GM10847 (cell line): ENCODE measurements around the gene EXOC2.

ENCODE experiments used
- POLR2A ChIP-seq: IDR thresholded peaks from 2 replicates; pipeline ENCODE4 v1.6.1; 2011; ENCODE audit not compliant: insufficient read length; ENCODE audit errors: extremely low read depth

Gene EXOC2

DNA sequence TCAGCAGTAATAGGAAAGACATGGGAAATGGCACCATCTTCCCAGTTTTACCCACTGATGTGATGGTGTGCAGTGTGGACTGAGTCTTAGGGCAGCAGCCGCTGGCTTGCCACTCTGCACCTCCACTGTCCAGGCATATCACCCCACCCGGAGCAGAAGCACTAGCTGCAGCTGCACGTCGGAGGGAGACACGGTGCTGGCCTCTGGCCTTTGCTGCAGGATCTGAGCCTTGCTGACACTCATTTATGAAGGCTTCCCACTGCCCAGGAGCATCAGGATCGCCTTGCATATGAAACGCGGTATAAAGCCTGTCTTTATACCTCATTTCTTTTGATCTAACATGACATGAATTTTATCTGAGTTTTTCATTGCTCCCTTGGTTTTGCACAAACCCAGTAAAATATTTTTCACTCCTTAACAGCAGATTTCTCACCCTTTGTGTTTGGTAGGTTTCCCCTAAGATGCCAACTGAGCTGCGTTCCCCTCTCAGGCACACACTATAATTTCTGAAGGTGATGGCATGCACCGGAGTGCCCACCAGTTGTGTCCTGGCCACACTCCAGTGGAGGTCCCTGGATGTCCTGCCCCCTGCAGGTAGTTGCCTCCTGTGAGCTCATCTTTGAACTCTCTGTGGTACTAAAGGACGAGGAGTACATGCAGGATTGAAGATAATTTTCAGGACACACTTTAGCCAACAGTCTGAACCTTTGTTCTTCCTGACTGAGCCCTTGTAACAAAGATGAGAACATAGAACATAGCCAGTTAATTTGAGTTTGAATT lies 9.0 kb upstream of the EXOC2 start:
- no peak for TF ChIP-seq POLR2A

DNA sequence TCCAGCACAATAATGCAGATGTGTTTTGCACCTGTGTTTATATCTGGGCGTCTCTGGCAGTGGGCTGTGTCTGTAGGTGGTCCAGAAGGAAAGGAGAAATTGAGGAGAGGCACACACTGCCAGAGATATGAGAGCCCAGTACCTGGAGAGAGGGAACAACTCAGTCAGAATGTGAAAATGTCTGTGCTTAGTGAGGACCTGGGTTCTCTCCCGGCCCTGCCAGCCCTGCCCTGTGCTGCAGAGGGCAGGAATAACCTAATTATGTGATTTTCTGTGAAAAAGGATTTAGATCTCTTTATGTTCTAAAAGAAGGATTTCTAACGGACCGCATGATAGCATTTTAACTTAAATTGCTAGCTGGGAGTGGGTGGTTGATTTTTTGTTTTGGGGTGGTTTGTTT lies 8.3 kb upstream of the EXOC2 start:
- no peak for TF ChIP-seq POLR2A

DNA sequence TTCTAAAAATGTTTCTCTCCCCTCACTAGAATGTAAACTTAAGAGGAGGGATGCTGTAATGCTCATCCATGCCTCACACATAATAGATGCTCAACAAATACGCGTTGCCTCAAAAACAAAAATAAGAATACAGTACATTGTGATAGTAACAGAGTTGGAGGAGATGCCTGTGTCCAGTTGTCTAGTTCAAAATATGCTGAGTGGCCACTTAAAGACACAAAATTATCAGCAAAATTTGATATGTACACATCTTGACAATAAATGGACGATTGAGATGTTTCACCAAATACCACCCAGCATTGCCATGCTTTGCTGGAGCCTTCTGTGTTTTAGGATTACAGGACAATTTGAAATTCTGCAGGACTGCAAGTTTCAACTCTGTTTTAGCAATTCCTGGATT lies 7.6 kb upstream of the EXOC2 start:
- TF ChIP-seq POLR2A, result no peak

DNA sequence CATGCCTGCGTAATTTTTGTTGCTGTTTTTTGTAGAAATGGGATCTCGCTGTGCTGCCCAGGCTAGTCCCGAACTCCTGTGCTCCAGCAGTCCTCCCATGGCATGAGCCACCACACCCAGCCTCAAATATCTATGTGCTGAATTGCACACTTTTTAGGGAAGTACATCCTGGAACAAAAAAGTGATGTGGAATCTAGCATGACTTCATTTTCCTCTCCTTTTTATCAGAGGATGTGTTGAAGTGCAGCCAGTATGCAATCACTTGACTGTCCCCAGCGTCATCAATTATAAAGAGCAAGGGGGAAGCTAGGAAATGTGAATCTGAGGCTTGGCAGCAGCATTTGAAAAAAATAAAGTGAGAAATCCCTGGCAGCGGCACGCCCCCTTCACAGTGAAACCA lies 6.4 kb upstream of the EXOC2 start:
- no peak for TF ChIP-seq POLR2A

DNA sequence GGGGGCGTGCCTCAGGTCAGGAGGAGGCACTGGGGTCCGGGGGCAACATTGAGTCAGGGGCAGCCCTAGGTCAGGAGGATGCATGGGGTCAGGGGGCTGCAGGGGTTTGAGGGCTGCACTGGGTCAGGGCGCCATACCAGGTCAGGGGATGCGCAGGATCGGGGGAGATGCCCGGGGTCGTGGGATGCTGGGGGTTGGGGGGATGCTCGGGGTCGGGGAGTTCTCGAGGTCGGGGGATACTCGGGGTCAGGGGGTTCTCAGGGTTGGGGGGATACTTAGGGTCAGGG lies 727 bp upstream of the EXOC2 start:
- TF ChIP-seq POLR2A, result no peak

DNA sequence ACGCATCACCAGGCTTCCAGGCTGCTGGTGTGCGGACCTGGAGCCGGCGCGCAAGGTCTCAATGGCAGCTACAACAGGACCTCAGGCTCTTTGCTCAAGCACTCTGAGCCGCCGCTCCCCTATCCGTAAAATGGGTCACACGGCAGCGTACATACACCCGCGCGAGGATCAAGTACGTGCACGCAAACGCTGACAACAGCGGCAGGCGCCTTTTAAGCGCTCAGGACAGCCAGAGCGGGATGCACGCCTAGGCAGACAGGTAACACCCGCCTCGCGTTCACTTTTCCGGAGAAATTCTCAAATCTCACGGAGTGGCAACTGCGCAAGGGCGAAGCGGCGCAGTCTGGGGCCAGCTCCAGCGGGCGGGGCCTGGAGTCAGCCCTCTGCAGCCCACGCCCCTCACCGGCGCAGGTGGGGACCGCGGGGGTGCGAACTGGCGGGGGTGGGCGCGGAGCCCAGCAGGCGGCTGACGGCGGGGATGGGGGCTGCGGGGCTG lies 535 bp downstream of the EXOC2 start:
- no peak for TF ChIP-seq POLR2A

DNA sequence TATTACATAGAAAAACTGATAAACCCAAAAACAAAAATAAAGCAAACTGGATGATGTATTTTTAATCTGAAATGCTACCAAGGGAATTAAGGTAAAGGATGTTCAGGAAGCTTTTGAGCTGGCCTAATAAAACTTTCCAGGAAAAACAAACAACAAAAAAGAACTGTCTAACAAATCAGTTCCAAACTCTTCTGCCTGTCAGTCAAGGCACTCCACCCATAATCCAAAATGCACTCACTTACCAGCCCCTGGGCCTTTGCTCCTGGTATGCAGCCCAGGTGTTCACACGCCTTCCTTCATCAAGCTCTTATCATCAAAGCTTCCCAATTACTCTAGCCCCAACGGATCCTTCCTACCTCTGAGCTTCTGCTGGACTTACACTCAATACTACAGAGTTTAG lies 3.7 kb downstream of the EXOC2 start:
- no peak for TF ChIP-seq POLR2A

DNA sequence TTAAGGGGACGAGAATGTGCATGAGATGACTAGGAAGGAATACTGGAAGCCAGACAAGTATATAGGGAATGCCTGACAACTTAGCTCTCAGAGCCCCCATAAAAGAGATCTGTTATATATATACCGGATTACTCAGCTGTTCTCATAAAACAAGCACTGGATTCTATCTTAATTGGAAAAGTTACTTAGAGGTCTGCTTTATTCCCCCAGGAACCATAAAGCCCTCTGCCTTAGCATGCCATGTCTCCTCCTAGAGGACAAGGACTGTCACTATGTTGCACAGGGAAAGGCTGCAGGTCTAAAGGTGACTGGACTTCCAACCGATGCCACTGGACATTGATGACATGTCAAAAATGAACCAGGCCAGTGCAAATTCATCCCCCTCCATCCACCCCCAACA lies 6.4 kb downstream of the EXOC2 start:
- TF ChIP-seq POLR2A, result no peak

DNA sequence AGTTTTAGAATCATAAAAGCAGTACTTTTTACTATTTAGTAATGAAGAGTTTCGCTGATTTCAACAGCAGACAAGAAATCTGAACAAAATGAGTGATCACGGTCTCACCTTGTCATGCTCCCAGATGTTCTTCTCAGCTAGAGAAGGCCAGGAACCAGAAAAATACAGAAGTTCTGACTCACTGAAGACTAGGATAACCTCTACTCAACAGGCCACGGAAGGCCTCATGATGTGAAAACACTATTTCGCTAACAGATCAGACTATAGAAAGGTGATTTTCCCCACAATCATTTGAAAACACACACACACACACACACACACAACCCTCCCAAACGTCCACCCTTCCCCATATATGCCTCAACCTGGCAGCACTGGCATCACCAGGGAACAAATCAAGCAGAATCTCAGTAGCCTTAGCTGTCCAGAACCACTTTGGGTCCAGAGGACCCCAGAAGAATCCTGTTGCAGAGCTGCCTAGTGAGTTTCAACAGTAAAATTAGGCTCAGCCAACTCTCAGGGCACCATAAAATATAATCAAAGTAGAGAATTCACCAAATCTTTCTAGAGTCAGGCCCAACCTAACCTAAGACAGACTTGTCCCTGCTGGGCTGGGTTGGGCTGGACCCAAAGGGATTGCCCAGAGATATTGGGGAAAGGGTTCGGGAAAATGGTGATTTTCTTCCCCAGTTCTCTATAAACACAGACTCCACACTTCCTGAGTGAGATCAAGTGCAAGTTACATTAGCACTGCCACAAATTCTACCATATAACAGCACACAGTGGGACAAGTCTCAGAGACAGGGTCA lies 7.9 kb downstream of the EXOC2 start:
- no peak for TF ChIP-seq POLR2A

DNA sequence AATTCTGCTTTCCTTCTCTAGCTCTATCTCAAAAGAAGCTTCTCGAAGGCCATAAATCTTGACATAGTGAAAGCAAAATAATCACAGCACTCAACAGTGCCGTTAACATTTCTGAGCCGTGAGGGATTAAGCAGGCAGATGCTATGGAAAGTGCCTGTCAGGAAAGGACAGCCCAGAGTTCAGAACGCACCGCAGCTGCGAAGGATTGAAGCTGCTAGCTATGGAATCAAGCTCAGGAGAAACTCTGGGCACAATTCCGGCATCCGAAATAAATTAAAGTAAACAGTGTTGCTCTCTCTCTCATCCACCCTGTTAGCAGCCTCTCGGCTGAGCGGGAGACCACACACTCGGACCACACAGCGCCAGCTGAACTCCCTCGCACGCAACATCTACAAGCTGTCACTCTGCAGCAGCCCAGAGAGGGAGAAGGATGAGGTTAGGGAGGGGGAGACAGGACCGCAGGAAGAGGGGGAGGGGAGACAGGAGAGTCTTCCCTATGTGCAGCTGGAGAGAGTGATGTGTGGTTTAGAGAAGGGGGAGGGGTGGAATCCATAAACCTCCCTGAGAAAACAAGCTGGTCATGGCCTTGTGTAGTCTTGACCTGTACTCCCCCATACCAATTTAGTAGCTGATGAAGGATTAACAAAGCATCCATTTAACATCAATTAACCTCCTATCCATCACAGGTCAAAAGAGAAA lies 9.0 kb downstream of the EXOC2 start:
- no peak for TF ChIP-seq POLR2A

DNA sequence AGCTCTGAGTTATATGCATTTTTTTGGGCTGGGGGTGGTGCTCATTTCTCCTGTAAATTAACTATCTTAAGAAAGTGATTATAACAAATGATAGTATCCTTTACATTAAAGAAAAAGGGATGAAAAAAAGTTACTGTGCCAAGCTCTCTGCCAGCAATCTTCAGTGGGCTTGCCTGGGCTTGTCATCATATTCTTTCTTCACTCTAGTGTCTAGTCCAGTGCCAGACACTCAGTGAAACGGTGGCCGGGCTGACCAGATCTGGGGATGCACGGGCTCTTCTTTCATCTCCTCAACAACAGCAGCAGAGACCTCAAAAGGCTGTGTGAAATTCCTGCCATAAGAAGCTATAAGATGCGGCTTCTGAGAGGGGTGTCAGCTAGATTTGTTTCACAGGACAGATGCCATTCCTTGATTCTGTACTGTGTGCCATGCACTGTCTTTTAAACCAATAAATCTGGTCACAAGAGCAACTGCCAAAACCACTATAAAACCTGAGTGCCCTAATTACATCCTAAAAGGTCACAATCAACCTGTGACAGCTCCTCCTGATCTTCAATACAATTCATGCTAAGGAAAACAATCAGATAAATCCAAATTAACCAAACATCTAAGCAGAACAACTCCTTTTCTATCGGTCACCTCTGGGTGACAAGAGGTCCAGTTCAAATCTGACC lies 12.1 kb downstream of the EXOC2 start:
- no peak for TF ChIP-seq POLR2A

DNA sequence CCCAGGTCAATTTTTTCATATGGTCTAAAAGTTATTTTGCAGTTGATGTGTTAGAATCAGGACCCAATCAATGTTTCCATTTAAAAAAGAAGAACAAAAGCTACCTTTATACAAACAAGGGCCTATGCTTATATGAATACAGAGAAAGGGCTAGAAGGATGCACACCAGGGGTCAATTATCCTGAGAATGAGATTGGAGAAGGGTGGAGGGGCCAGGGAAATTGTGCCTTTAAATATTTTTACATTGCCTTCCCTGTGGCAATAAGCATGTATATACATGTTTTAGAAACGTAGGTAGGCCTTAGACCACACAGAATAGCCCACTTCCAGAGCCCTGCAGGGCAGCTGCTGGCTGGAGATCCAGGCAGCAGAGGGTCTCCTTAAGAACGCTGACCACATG lies 12.7 kb downstream of the EXOC2 start:
- TF ChIP-seq POLR2A, result no peak

DNA sequence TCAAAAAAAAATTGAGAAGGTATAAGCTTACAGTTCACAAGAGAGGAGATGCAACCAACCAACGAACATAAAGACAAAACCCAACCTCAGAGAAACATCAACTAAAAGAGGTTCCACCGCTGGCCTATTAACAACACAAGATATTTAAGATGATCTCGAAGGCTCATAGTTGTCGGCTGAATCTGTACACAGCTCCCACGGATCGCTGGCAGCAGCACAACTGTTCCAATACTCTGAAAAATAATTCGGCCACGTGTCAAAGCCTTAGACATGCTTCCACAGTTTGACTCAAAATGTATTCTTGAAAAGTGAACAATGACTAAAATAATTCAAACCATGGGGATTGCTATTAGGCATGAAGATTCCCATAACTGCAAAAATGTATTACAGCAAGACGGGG lies 13.7 kb downstream of the EXOC2 start:
- no peak for TF ChIP-seq POLR2A

DNA sequence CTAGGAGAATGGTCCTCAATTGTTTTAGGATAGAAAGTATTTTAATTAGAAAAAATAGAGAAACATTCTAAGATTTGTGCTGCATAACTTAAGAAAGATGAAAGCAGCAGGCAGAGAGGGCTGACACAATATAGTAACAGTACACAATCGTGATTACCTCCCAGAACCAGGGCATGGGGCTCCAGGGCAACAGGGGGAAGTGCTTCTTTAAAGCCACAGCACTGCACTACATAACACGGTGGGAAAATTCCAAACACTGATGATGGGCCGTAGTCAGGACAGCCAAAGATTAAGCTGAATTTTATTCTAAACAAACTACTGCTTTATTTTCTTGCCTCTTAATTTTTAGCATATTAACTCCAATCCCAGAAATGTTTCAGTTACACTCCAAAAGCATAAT lies 14.4 kb downstream of the EXOC2 start:
- no peak for TF ChIP-seq POLR2A

DNA sequence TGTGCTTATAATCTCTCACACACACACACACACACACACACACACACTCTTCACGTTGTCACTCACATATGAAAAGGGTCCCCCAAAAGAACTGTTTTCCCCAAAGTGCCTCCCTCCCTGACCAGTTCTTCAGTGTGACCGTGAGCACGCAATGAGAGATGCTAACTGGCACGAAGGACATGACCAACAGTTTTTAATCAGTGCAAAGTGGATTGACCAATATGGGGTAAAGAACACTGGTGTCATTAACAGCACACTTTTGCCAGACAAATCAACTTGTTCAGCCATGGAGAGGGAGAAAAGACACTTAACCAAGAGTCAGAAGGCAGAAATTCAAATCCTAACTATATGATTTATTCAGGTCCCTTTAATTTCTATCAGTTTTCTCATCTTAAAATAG lies 15.0 kb downstream of the EXOC2 start:
- no peak for TF ChIP-seq POLR2A
